GM12878 (cell line): ENCODE results near the gene CALML5. TPM values are rescaled to one million over a fixed set of nuclear protein-coding genes. Genes with fewer than 3 reads are reported as not detected.

ENCODE experiments used
- ATAC-seq: fragments of 200-7000 bp; cut with Tn5 transposase; 3 replicates; pipeline ENCODE4 v1.9.1; 2020; ENCODE audit warnings: mild to moderate bottlenecking, moderate library complexity
- BruUV-seq: library from RNA; stranded (reverse); fragments of 400-500 nt; replicated peaks from 2 replicates; lab custom pipeline; 2021; lab: Mats Ljungman, UMichigan
- CTCF ChIA-PET: fragments of 300-600 bp; sonication (Branson Sonifier 250); formaldehyde crosslinking; extraction: SDS; loops from one replicate; lab custom pipeline; 2021; ENCODE audit warnings: inconsistent platforms; lab: Yijun Ruan, JAX
- POLR2A ChIA-PET: fragments of 350-600 bp; formaldehyde crosslinking; extraction: SDS; loops from one replicate; lab custom pipeline; 2021; ENCODE audit warnings: inconsistent platforms; lab: Charles Lee
- RAD21 ChIA-PET: fragments of 300-600 bp; sonication (Branson Sonifier 250); formaldehyde crosslinking; loops from one replicate; lab custom pipeline; 2023; ENCODE audit warnings: antibody characterized with exemption; ENCODE audit not compliant: unreplicated experiment; lab: Charles Lee
- SMC1A ChIA-PET: fragments of 300-600 bp; sonication (Branson Sonifier 250); formaldehyde crosslinking; loops from one replicate; lab custom pipeline; 2023; ENCODE audit not compliant: unreplicated experiment, uncharacterized antibody; lab: Charles Lee
- DNase-seq: peaks from one replicate; pipeline ENCODE4 v3.0.0-alpha.2; 2011; ENCODE audit warnings: low read depth, low spot score
- FAIRE-seq: peaks from 3 replicates; lab custom pipeline; 2011; peaks lifted over from hg19 to GRCh38; lab: Jason Lieb, UNC
- H2AFZ ChIP-seq: 2 replicates; pipeline ENCODE4 v1.6.0; 2011; ENCODE audit warnings: low read depth, low read length, control low read depth; ENCODE audit not compliant: control insufficient read depth
- H3K27ac ChIP-seq: 2 replicates; pipeline ENCODE4 v1.5.1; 2011; ENCODE audit warnings: control low read depth; ENCODE audit not compliant: control insufficient read depth, insufficient read depth
- H3K27me3 ChIP-seq, 2 experiments: replicated peaks in 1 of 2; 2 replicates each; pipeline versions ENCODE4 v1.6.0 to v1.6.1; 2011; ENCODE audit warnings: low read length in 1 of 2; ENCODE audit not compliant: control insufficient read depth in 2 of 2, insufficient read depth in 2 of 2
- H3K36me3 ChIP-seq, 2 experiments: 2 replicates each; pipeline ENCODE4 v1.5.1; 2011; ENCODE audit warnings: low read length in 1 of 2; ENCODE audit not compliant: control insufficient read depth in 2 of 2, insufficient read depth in 2 of 2
- H3K4me1 ChIP-seq: 2 replicates; pipeline ENCODE4 v1.6.1; 2011; ENCODE audit warnings: mild to moderate bottlenecking, low read length, moderate library complexity, mixed read lengths; ENCODE audit not compliant: control insufficient read depth, insufficient read depth
- H3K4me2 ChIP-seq: 2 replicates; pipeline ENCODE4 v1.6.0; 2011; ENCODE audit warnings: control low read depth; ENCODE audit not compliant: control insufficient read depth, insufficient read depth
- H3K4me3 ChIP-seq: fragments of 200-600 bp; sonication (generic); 2 replicates; pipeline ENCODE4 v1.5.1; 2016
- H3K79me2 ChIP-seq: 2 replicates; pipeline ENCODE4 v1.6.0; 2011; ENCODE audit warnings: low read length; ENCODE audit not compliant: control insufficient read depth, insufficient read depth
- H3K9ac ChIP-seq: 2 replicates; pipeline ENCODE4 v1.8.0; 2011; ENCODE audit warnings: low read length, control low read depth, mixed read lengths; ENCODE audit not compliant: control insufficient read depth, insufficient read depth
- H3K9me3 ChIP-seq: replicated peaks from 3 replicates; pipeline ENCODE4 v1.5.1; 2011; ENCODE audit warnings: mild to moderate bottlenecking, low read length; ENCODE audit not compliant: control insufficient read depth, insufficient read depth
- H4K20me1 ChIP-seq: 2 replicates; pipeline ENCODE4 v1.6.0; 2011; ENCODE audit not compliant: control insufficient read depth, insufficient read depth
- BCL11A ChIP-seq: IDR thresholded peaks from 2 replicates; pipeline ENCODE4 v1.6.1; 2011; ENCODE audit warnings: low read depth, low read length
- CHD4 ChIP-seq: fragments of 200-600 bp; sonication (generic); IDR thresholded peaks from 2 replicates; pipeline ENCODE4 v1.6.1; 2016; ENCODE audit warnings: mild to moderate bottlenecking
- EZH2 ChIP-seq: IDR thresholded peaks from 2 replicates; pipeline ENCODE4 v1.6.1; 2012; ENCODE audit warnings: low read depth, mild to moderate bottlenecking, control low read depth, inconsistent platforms, low read length, borderline replicate concordance; ENCODE audit not compliant: control insufficient read depth
- KAT2A ChIP-seq: conservative IDR thresholded peaks from 2 replicates; pipeline ENCODE4 v1.6.1; 2011; ENCODE audit warnings: low read depth, low read length; ENCODE audit not compliant: control insufficient read depth
- MEF2B ChIP-seq: fragments of 450-650 bp; IDR thresholded peaks from 2 replicates; pipeline ENCODE4 v1.6.1; 2018; ENCODE audit warnings: mild to moderate bottlenecking, moderate library complexity; ENCODE audit not compliant: partially characterized antibody, poor library complexity, severe bottlenecking
- MTA2 ChIP-seq: fragments of 450-650 bp; IDR thresholded peaks from 2 replicates; pipeline ENCODE4 v1.6.1; 2016; ENCODE audit warnings: low read depth, mild to moderate bottlenecking, moderate library complexity
- MXI1 ChIP-seq: fragments of 150-350 bp; IDR thresholded peaks from 2 replicates; pipeline ENCODE4 v1.6.1; 2011; ENCODE audit warnings: low read depth, mild to moderate bottlenecking, inconsistent platforms, low read length, improper control_type of control experiment
- NFIC ChIP-seq: IDR thresholded peaks from 2 replicates; pipeline ENCODE4 v1.6.1; 2012; ENCODE audit warnings: low read depth, mild to moderate bottlenecking, inconsistent platforms, low read length, moderate library complexity
- NRF1 ChIP-seq: conservative IDR thresholded peaks from 2 replicates; pipeline ENCODE4 v1.6.1; 2011; ENCODE audit warnings: mild to moderate bottlenecking, low read depth, low read length, improper control_type of control experiment
- POLR2A ChIP-seq: IDR thresholded peaks from 2 replicates; pipeline ENCODE4 v1.6.1; 2011; ENCODE audit warnings: low read depth, mild to moderate bottlenecking, low read length
- SIX5 ChIP-seq: IDR thresholded peaks from 2 replicates; pipeline ENCODE4 v1.6.1; 2011; ENCODE audit warnings: mild to moderate bottlenecking, low read depth, low read length, moderate library complexity; ENCODE audit not compliant: severe bottlenecking
- SMAD5 ChIP-seq: IDR thresholded peaks from 2 replicates; pipeline ENCODE4 v1.6.1; 2016; ENCODE audit warnings: antibody characterized with exemption, low read depth
- SMARCA5 ChIP-seq: fragments of 450-650 bp; IDR thresholded peaks from 2 replicates; pipeline ENCODE4 v1.6.1; 2017; ENCODE audit warnings: mild to moderate bottlenecking
- SRF ChIP-seq, 2 experiments: IDR thresholded peaks; 2 replicates each; pipeline ENCODE4 v1.6.1; 2011; ENCODE audit warnings: low read depth in 2 of 2, low read length in 2 of 2, mild to moderate bottlenecking in 1 of 2, moderate library complexity in 1 of 2
- SUZ12 ChIP-seq: fragments of 200-600 bp; sonication (generic); IDR thresholded peaks from one replicate; pipeline ENCODE4 v1.6.1; 2018; ENCODE audit warnings: antibody characterized with exemption, mild to moderate bottlenecking; ENCODE audit not compliant: unreplicated experiment
- TAF1 ChIP-seq: IDR thresholded peaks from 2 replicates; pipeline ENCODE4 v1.6.1; 2011; ENCODE audit warnings: mild to moderate bottlenecking, low read depth, low read length, borderline replicate concordance
- ZNF207 ChIP-seq: fragments of 450-650 bp; IDR thresholded peaks from 2 replicates; pipeline ENCODE4 v1.6.1; 2014; ENCODE audit warnings: antibody characterized with exemption, mild to moderate bottlenecking, borderline replicate concordance
- ZNF687 ChIP-seq: fragments of 450-650 bp; IDR thresholded peaks from 2 replicates; pipeline ENCODE4 v1.6.1; 2017; ENCODE audit warnings: mild to moderate bottlenecking, moderate library complexity
- ZSCAN29 ChIP-seq: fragments of 450-650 bp; IDR thresholded peaks from 2 replicates; pipeline ENCODE4 v1.6.1; 2017; ENCODE audit warnings: mild to moderate bottlenecking, moderate library complexity
- WGBS: methylation state at CpG from one replicate; pipeline ENCODE4 v1.1.6; 2016; ENCODE audit warnings: low lambda C conversion rate; ENCODE audit not compliant: insufficient replicate concordance, insufficient coverage; ENCODE audit errors: missing lambda C conversion rate; 5-methylcytosine and 5-hydroxymethylcytosine counted together
- in situ Hi-C: fragments of 300-500 bp; cut with MboI; formaldehyde crosslinking; loops from 9 replicates; pipeline ENCODE4 v1.14.3; 2018; ENCODE audit warnings: mixed read lengths
- intact Hi-C: fragments of 100-400 bp; cut with micrococcal nuclease; formaldehyde crosslinking; loops from one replicate; pipeline ENCODE4 v1.14.2; 2022; ENCODE audit not compliant: unreplicated experiment
- polyA plus RNA-seq, 11 experiments: library from polyadenylated mRNA; depleted of rRNA in 4 of 11; unstranded in 6 of 11; stranded (reverse) in 5 of 11; fragments of >200 nt; fragmentation: Nextera tagmentation in 4 of 11; fragmentation: Illumina TruSeq in 1 of 11; extraction: Ambion mirVana in 4 of 11; extraction: Trizol in 1 of 11; gene quantifications; 1 replicate in 1 of 11; 2 replicates in 10 of 11; pipeline versions ENCODE4 v1.2.1 to v1.2.3, GENCODE V29; 2011 to 2016; ENCODE audit warnings: inconsistent platforms in 2 of 11, missing spikeins in 2 of 11, low read depth in 1 of 11
- total RNA-seq, 4 experiments: library from RNA; depleted of rRNA in 3 of 4; stranded (reverse); fragments of >200 nt in 3 of 4; fragmentation: Illumina TruSeq in 1 of 4; extraction: Trizol in 1 of 4; gene quantifications; 2 replicates each; pipeline versions ENCODE4 v1.2.1 to v1.2.3, GENCODE V29; 2013 to 2021

Gene CALML5
- total and polyA plus RNA-seq, 10 of the 15 experiments (the other 5 are each of a cell fraction or from before 2014, with no cell fraction given) = not detected

- BruUV-seq = no TSS peak
- in situ Hi-C loops = no loop called here
- Histone ChIP-seq H2AFZ (no peak overlapping the region), H4K20me1 (no peaks in the 10 kb centered on the region)
- FAIRE-seq = no peak
- no peak for TF ChIP-seq SUZ12
- TF ChIP-seq MEF2B = no peak
- TF ChIP-seq NRF1 = no peak
- TF ChIP-seq NFIC = no peak
- no peak for TF ChIP-seq ZSCAN29
- no peak for TF ChIP-seq ZNF207
- TF ChIP-seq SMAD5 = no peak
- TF ChIP-seq BCL11A = no peak
- no peak for TF ChIP-seq SMARCA5
- no peak for TF ChIP-seq CHD4
- no peak for TF ChIP-seq MTA2
- TF ChIP-seq KAT2A = no peak
- TF ChIP-seq TAF1 = no peak
- no peak for TF ChIP-seq POLR2A
- no peak for TF ChIP-seq EZH2
- TF ChIP-seq MXI1 = no peak
- TF ChIP-seq SRF (IDR thresholded peaks at IDR 0.05; ENCODE audit: low read depth in 2 of 2, low read length in 2 of 2) = no peak
- TF ChIP-seq ZNF687 = no peak
- no peak for TF ChIP-seq SIX5
- TF ChIP-seq, all 136 proteins: peak for 0
- intact Hi-C loops = no loop called here
- H3K4me2 ChIP-seq = no peak overlapping the region
- SMC1A ChIA-PET = no interaction called here
- ATAC-seq = no peak
- H3K36me3 ChIP-seq = no peaks in the 10 kb centered on the region
- no peak for DNase-seq
- H3K9me3 ChIP-seq = no peaks in the 10 kb centered on the region
- H3K4me3 ChIP-seq = no peak overlapping the region
- H3K9ac ChIP-seq = no peak overlapping the region
- POLR2A ChIA-PET = no interaction called here
- CTCF ChIA-PET = no interaction called here
- RAD21 ChIA-PET = no interaction called here
- WGBS = 41% methylated on average over 10 of the region's 10 CpGs
- peaks cover 0 to 7% of the 10 kb centered on the region in 2 experiments; a peak in 2 of 4 replicates for H3K27me3 ChIP-seq
- H3K79me2 ChIP-seq = no peaks in the 10 kb centered on the region
- no peak overlapping the region for H3K27ac ChIP-seq
- no peaks in the 10 kb centered on the region for H3K4me1 ChIP-seq
Measured at GRCh38 chr10:5515948-5516761, 16.8 kb upstream of the CALML5 start.
